HepG2 (cell line): ENCODE results near the gene GATD1. TPM values are rescaled to one million over a fixed set of nuclear protein-coding genes. Genes with fewer than 3 reads are reported as not detected.
A peak's percentile ranks its signal among the peaks of the same experiment; 100 is the strongest.

Source experiments
- CBX1 ChIP-seq: IDR thresholded peaks from one replicate; pipeline ENCODE4 v1.6.1; 2016; ENCODE audit warnings: antibody characterized with exemption, low read depth
- GATAD2A ChIP-seq: IDR thresholded peaks from 2 replicates; pipeline ENCODE4 v1.6.1; 2016
- HDAC1 ChIP-seq: sonication (generic); formaldehyde crosslinking; IDR thresholded peaks from 2 replicates; pipeline ENCODE4 v1.5.1; 2020; ENCODE audit warnings: mild to moderate bottlenecking, missing genetic modification reagents
- NAIF1 ChIP-seq: sonication (generic); formaldehyde crosslinking; IDR thresholded peaks from 2 replicates; pipeline ENCODE4 v1.5.0; 2020; ENCODE audit warnings: mild to moderate bottlenecking, missing genetic modification reagents, borderline replicate concordance
- NFE2L1 ChIP-seq: sonication (generic); formaldehyde crosslinking; IDR thresholded peaks from 2 replicates; pipeline ENCODE4 v1.4.0; 2020; ENCODE audit warnings: missing genetic modification reagents, mild to moderate bottlenecking, borderline replicate concordance
- NRL ChIP-seq: sonication (generic); formaldehyde crosslinking; IDR thresholded peaks from 2 replicates; pipeline ENCODE4 v1.5.0; 2020; ENCODE audit warnings: missing genetic modification reagents, mild to moderate bottlenecking, moderate library complexity, borderline replicate concordance
- THAP9 ChIP-seq: sonication (generic); formaldehyde crosslinking; IDR thresholded peaks from 2 replicates; pipeline ENCODE4; 2020; ENCODE audit warnings: missing genetic modification reagents, mild to moderate bottlenecking, borderline replicate concordance
- ZNF407 ChIP-seq: sonication (generic); formaldehyde crosslinking; IDR thresholded peaks from one replicate; pipeline ENCODE4 v1.5.1; 2020; ENCODE audit warnings: mild to moderate bottlenecking, missing genetic modification reagents; ENCODE audit errors: not compliant biosample characterization
- ZNF569 ChIP-seq: sonication (generic); formaldehyde crosslinking; IDR thresholded peaks from 2 replicates; pipeline ENCODE4 v1.5.0; 2020; ENCODE audit warnings: mild to moderate bottlenecking, missing genetic modification reagents, moderate library complexity, borderline replicate concordance
- ZNF589 ChIP-seq: sonication (generic); formaldehyde crosslinking; conservative IDR thresholded peaks from 2 replicates; pipeline ENCODE4 v1.8.0; 2022; ENCODE audit warnings: mild to moderate bottlenecking, moderate library complexity, missing genetic modification reagents
- ZNF678 ChIP-seq: sonication (generic); formaldehyde crosslinking; IDR thresholded peaks from 2 replicates; pipeline ENCODE4 v1.4.0; 2020; ENCODE audit warnings: mild to moderate bottlenecking, missing genetic modification reagents
- ZNF788 ChIP-seq: sonication (generic); formaldehyde crosslinking; IDR thresholded peaks from 2 replicates; pipeline ENCODE4 v1.5.0; 2020; ENCODE audit warnings: mild to moderate bottlenecking, missing genetic modification reagents, borderline replicate concordance
- polyA plus RNA-seq, 8 experiments: library from polyadenylated mRNA; depleted of rRNA in 3 of 8; stranded (reverse) in 7 of 8; unstranded in 1 of 8; fragments of >200 nt; fragmentation: Illumina TruSeq in 4 of 8; extraction: Trizol in 4 of 8; gene quantifications; 2 replicates each; pipeline versions ENCODE4 v1.2.1 to v1.2.3, GENCODE V29; 2011 to 2016; ENCODE audit warnings: low read depth in 4 of 8, missing spikeins in 1 of 8, mixed read lengths in 1 of 8; ENCODE audit not compliant: insufficient read depth in 1 of 8
- total RNA-seq, 5 experiments: library from RNA; depleted of rRNA; stranded (reverse); fragments of >200 nt; fragmentation: Illumina TruSeq; extraction: Trizol; gene quantifications; 2 replicates each; pipeline ENCODE4 v1.2.3, GENCODE V29; 2016; ENCODE audit warnings: low read depth in 1 of 5
- TF ChIP-seq, protein P1 (sequence below): IDR thresholded peaks from 2 replicates; pipeline ENCODE4 v1.6.1; 2016
- TF ChIP-seq, protein P2 (sequence below): sonication (generic); formaldehyde crosslinking; IDR thresholded peaks from 2 replicates; pipeline ENCODE4 v1.8.1; 2023; ENCODE audit warnings: mild to moderate bottlenecking, missing genetic modification reagents, borderline replicate concordance
- TF ChIP-seq, protein P3 (sequence below): sonication (generic); formaldehyde crosslinking; IDR thresholded peaks from 2 replicates; pipeline ENCODE4 v1.8.0; 2022; ENCODE audit warnings: mild to moderate bottlenecking, missing genetic modification reagents

GATD1 gene
- total and polyA plus RNA-seq, 2 of the 13 experiments (the other 11 are each of a cell fraction or from before 2014, with no cell fraction given), result 31.3 to 60.5 TPM

- TF ChIP-seq, protein P1, sequence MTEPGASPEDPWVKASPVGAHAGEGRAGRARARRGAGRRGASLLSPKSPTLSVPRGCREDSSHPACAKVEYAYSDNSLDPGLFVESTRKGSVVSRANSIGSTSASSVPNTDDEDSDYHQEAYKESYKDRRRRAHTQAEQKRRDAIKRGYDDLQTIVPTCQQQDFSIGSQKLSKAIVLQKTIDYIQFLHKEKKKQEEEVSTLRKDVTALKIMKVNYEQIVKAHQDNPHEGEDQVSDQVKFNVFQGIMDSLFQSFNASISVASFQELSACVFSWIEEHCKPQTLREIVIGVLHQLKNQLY (CRISPR knock-in tag), result no peak
- TF ChIP-seq GATAD2A (peak; percentile 4; the same call in 1 of the 2 replicates), ZNF569 (CRISPR knock-in tag) (0 out of 2 replicates have a peak, but pooled peaks have one; percentile 61), THAP9 (peak; percentile 10; the same call in 1 of the 2 replicates), HDAC1 (CRISPR knock-in tag) (peak; percentile 73), ZNF407 (CRISPR knock-in tag) (no peak), CBX1 (no peak), NAIF1 (no peak), NRL (CRISPR knock-in tag) (peak; percentile 82), ZNF788 (CRISPR knock-in tag) (0 out of 2 replicates have a peak, but pooled peaks have one; percentile 28), ZNF589 (CRISPR knock-in tag) (no peak), NFE2L1 (CRISPR knock-in tag) (no peak), ZNF678 (CRISPR knock-in tag) (0 out of 2 replicates have a peak, but pooled peaks have one; percentile 56)
- TF ChIP-seq, protein P2, sequence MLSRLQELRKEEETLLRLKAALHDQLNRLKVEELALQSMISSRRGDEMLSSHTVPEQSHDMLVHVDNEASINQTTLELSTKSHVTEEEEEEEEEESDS (CRISPR knock-in tag), result no peak
- TF ChIP-seq, protein P3, sequence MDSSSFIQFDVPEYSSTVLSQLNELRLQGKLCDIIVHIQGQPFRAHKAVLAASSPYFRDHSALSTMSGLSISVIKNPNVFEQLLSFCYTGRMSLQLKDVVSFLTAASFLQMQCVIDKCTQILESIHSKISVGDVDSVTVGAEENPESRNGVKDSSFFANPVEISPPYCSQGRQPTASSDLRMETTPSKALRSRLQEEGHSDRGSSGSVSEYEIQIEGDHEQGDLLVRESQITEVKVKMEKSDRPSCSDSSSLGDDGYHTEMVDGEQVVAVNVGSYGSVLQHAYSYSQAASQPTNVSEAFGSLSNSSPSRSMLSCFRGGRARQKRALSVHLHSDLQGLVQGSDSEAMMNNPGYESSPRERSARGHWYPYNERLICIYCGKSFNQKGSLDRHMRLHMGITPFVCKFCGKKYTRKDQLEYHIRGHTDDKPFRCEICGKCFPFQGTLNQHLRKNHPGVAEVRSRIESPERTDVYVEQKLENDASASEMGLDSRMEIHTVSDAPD (CRISPR knock-in tag), result no peak
These were observed 20.2 kb upstream of the GATD1 start (continued) for GRCh38 chr11:797296-798092.
